ENCODE results near the gene GRM1.

The GRM1 gene

GRCh38 chr6:146410851-146411595 is 382.2 kb downstream of the GRM1 start:
- no peak for DNase-seq (ENCODE audit: low spot score)
- no peak for TF ChIP-seq CTCF (IDR thresholded peaks at IDR 0.05; ENCODE audit: extremely low read depth, insufficient read depth, missing control alignments)
- in situ Hi-C loops (cut with MboI; ENCODE audit: low pct_unique_long_range_greater_than_20kb, low sequenced_read_pairs, unreplicated experiment): no loop called here

GRCh38 chr6:146419576-146419975 is 390.7 kb downstream of the GRM1 start:
- DNase-seq (ENCODE audit: low spot score): no peak
- in situ Hi-C loops (cut with MboI; ENCODE audit: low pct_unique_long_range_greater_than_20kb, low sequenced_read_pairs, unreplicated experiment): no loop called here
- TF ChIP-seq CTCF (IDR thresholded peaks at IDR 0.05; ENCODE audit: extremely low read depth, insufficient read depth, missing control alignments): no peak

- DNase-seq (ENCODE audit: low spot score): no peak
- in situ Hi-C loops (cut with MboI; ENCODE audit: low pct_unique_long_range_greater_than_20kb, low sequenced_read_pairs, unreplicated experiment): no loop called here
- no peak for TF ChIP-seq CTCF (IDR thresholded peaks at IDR 0.05; ENCODE audit: extremely low read depth, insufficient read depth, missing control alignments)
These were observed 391.4 kb downstream of the GRM1 start for GRCh38 chr6:146420255-146420654.

GRCh38 chr6:146422789-146423375 is 394.0 kb downstream of the GRM1 start:
- no peak for TF ChIP-seq CTCF (IDR thresholded peaks at IDR 0.05; ENCODE audit: extremely low read depth, insufficient read depth, missing control alignments)
- in situ Hi-C loops (cut with MboI; ENCODE audit: low pct_unique_long_range_greater_than_20kb, low sequenced_read_pairs, unreplicated experiment): no loop called here
- no peak for DNase-seq (ENCODE audit: low spot score)

GRCh38 chr6:146423452-146423851 is 394.6 kb downstream of the GRM1 start:
- DNase-seq (ENCODE audit: low spot score): no peak
- in situ Hi-C loops (cut with MboI; ENCODE audit: low pct_unique_long_range_greater_than_20kb, low sequenced_read_pairs, unreplicated experiment): no loop called here
- TF ChIP-seq CTCF (IDR thresholded peaks at IDR 0.05; ENCODE audit: extremely low read depth, insufficient read depth, missing control alignments): no peak

- in situ Hi-C loops (cut with MboI; ENCODE audit: low pct_unique_long_range_greater_than_20kb, low sequenced_read_pairs, unreplicated experiment): no loop called here
- no peak for TF ChIP-seq CTCF (IDR thresholded peaks at IDR 0.05; ENCODE audit: extremely low read depth, insufficient read depth, missing control alignments)
- DNase-seq (ENCODE audit: low spot score): no peak
These were observed 397.7 kb downstream of the GRM1 start for GRCh38 chr6:146426516-146426915.
